Vagina (tissue), 2 donors: ENCODE data around the gene PRKAG2.

Source experiments
- POLR2AphosphoS5 ChIP-seq, 2 donors: sonication (generic); formaldehyde crosslinking; IDR thresholded peaks; one replicate each; pipeline ENCODE4 v1.9.0; 2017; ENCODE audit warnings: antibody characterized with exemption in 2 of 2, mild to moderate bottlenecking in 2 of 2, low read depth in 1 of 2; ENCODE audit not compliant: insufficient read depth in 1 of 2
- TF ChIP-seq, protein P1 (sequence below), 3 experiments: fragments of 450-650 bp in 2 of 3; fragments of 200-600 bp in 1 of 3; sonication (generic) in 1 of 3; IDR thresholded peaks; one replicate each; pipeline ENCODE4 v1.5.1; 2017 to 2019; ENCODE audit warnings: antibody characterized with exemption in 3 of 3, mild to moderate bottlenecking in 2 of 3, moderate library complexity in 2 of 3

DNA sequence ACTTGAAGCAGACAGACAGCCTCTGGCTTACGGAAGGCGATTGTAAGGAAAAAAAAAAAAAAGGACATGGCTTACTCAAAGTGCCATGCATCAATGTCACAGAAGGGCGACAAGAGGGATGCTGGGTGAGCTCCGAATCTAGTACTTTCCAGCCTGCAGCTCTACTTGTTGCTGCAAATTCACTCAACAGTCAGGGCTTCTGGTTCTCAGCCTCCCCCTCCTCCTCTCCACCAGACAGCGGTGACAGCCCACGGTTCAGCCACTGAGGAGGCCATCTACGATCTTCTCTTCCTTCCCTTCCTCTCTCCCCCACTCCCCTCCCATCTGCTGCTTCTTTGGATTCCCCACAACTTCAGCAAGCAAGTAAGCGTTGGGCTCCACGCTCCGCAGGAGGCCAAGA is 63.5 kb downstream of the PRKAG2 start:
- TF ChIP-seq POLR2AphosphoS5 (IDR thresholded peaks at IDR 0.05; ENCODE audit: insufficient read depth in 1 of 2, low read depth in 1 of 2): no peak
- TF ChIP-seq, protein P1, sequence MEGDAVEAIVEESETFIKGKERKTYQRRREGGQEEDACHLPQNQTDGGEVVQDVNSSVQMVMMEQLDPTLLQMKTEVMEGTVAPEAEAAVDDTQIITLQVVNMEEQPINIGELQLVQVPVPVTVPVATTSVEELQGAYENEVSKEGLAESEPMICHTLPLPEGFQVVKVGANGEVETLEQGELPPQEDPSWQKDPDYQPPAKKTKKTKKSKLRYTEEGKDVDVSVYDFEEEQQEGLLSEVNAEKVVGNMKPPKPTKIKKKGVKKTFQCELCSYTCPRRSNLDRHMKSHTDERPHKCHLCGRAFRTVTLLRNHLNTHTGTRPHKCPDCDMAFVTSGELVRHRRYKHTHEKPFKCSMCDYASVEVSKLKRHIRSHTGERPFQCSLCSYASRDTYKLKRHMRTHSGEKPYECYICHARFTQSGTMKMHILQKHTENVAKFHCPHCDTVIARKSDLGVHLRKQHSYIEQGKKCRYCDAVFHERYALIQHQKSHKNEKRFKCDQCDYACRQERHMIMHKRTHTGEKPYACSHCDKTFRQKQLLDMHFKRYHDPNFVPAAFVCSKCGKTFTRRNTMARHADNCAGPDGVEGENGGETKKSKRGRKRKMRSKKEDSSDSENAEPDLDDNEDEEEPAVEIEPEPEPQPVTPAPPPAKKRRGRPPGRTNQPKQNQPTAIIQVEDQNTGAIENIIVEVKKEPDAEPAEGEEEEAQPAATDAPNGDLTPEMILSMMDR (IDR thresholded peaks at IDR 0.05): no peak
